Panc1 (cell line): ENCODE measurements around the gene TACC2.

ENCODE experiments used
- POLR2AphosphoS5 ChIP-seq: IDR thresholded peaks from 2 replicates; pipeline ENCODE4 v1.6.1; 2012; ENCODE audit warnings: mild to moderate bottlenecking, low read depth, low read length, moderate library complexity
- SIN3A ChIP-seq: IDR thresholded peaks from 2 replicates; pipeline ENCODE4 v1.6.1; 2012; ENCODE audit warnings: low read depth, mild to moderate bottlenecking, low read length, moderate library complexity, borderline replicate concordance; ENCODE audit not compliant: insufficient read depth
- TCF7L2 ChIP-seq: IDR thresholded peaks from 2 replicates; pipeline ENCODE4 v1.6.1; 2011; ENCODE audit warnings: mild to moderate bottlenecking, low read depth, low read length, inconsistent platforms
- TF ChIP-seq, protein P1 (sequence below): fragments of 450-650 bp; IDR thresholded peaks from 2 replicates; pipeline ENCODE4 v1.5.1; 2017; ENCODE audit warnings: mild to moderate bottlenecking
- TF ChIP-seq, protein P2 (sequence below), 2 experiments: IDR thresholded peaks; 2 replicates each; pipeline ENCODE4 v1.6.1; 2011 to 2012; ENCODE audit warnings: low read depth in 2 of 2, control low read depth in 1 of 2, low read length in 1 of 2, mild to moderate bottlenecking in 1 of 2, moderate library complexity in 1 of 2; ENCODE audit not compliant: insufficient read depth in 1 of 2

DNA sequence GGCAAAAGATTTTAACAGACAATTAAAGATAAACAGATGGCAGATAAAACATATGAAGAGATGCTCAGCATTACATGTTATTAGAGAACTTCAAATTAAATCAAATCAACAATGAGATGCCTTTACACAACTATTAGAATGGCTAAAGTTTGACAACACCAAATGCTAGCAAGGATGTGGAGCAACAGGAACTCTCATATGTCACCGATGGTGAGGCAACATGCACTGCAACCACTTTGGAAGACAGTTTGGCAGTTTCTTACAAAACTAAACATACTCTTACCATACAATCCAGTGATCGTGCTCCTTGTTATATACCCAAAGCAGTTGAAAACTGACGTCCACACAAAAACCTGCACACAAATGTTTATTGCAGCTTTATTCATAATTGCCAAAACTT is 47.4 kb upstream of the TACC2 start:
- TF ChIP-seq, protein P1, sequence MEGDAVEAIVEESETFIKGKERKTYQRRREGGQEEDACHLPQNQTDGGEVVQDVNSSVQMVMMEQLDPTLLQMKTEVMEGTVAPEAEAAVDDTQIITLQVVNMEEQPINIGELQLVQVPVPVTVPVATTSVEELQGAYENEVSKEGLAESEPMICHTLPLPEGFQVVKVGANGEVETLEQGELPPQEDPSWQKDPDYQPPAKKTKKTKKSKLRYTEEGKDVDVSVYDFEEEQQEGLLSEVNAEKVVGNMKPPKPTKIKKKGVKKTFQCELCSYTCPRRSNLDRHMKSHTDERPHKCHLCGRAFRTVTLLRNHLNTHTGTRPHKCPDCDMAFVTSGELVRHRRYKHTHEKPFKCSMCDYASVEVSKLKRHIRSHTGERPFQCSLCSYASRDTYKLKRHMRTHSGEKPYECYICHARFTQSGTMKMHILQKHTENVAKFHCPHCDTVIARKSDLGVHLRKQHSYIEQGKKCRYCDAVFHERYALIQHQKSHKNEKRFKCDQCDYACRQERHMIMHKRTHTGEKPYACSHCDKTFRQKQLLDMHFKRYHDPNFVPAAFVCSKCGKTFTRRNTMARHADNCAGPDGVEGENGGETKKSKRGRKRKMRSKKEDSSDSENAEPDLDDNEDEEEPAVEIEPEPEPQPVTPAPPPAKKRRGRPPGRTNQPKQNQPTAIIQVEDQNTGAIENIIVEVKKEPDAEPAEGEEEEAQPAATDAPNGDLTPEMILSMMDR: no peak
- TF ChIP-seq POLR2AphosphoS5 (no peak), TCF7L2 (no peak), SIN3A (no peak)
- TF ChIP-seq, protein P2, sequence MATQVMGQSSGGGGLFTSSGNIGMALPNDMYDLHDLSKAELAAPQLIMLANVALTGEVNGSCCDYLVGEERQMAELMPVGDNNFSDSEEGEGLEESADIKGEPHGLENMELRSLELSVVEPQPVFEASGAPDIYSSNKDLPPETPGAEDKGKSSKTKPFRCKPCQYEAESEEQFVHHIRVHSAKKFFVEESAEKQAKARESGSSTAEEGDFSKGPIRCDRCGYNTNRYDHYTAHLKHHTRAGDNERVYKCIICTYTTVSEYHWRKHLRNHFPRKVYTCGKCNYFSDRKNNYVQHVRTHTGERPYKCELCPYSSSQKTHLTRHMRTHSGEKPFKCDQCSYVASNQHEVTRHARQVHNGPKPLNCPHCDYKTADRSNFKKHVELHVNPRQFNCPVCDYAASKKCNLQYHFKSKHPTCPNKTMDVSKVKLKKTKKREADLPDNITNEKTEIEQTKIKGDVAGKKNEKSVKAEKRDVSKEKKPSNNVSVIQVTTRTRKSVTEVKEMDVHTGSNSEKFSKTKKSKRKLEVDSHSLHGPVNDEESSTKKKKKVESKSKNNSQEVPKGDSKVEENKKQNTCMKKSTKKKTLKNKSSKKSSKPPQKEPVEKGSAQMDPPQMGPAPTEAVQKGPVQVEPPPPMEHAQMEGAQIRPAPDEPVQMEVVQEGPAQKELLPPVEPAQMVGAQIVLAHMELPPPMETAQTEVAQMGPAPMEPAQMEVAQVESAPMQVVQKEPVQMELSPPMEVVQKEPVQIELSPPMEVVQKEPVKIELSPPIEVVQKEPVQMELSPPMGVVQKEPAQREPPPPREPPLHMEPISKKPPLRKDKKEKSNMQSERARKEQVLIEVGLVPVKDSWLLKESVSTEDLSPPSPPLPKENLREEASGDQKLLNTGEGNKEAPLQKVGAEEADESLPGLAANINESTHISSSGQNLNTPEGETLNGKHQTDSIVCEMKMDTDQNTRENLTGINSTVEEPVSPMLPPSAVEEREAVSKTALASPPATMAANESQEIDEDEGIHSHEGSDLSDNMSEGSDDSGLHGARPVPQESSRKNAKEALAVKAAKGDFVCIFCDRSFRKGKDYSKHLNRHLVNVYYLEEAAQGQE (IDR thresholded peaks at IDR 0.05; ENCODE audit: insufficient read depth in 1 of 2, low read depth in 2 of 2, low read length in 1 of 2): no peak
